ENCODE results near the gene ARL10. TPM values are rescaled to one million over a fixed set of nuclear protein-coding genes. Genes with fewer than 3 reads are reported as not detected.

Gene ARL10, protein sequence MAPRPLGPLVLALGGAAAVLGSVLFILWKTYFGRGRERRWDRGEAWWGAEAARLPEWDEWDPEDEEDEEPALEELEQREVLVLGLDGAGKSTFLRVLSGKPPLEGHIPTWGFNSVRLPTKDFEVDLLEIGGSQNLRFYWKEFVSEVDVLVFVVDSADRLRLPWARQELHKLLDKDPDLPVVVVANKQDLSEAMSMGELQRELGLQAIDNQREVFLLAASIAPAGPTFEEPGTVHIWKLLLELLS
- 9.3 and 12.6 TPM in 2 replicates for total RNA-seq (2014; rRNA removed)
- 5.7 TPM for polyA plus RNA-seq (2012)

DNA sequence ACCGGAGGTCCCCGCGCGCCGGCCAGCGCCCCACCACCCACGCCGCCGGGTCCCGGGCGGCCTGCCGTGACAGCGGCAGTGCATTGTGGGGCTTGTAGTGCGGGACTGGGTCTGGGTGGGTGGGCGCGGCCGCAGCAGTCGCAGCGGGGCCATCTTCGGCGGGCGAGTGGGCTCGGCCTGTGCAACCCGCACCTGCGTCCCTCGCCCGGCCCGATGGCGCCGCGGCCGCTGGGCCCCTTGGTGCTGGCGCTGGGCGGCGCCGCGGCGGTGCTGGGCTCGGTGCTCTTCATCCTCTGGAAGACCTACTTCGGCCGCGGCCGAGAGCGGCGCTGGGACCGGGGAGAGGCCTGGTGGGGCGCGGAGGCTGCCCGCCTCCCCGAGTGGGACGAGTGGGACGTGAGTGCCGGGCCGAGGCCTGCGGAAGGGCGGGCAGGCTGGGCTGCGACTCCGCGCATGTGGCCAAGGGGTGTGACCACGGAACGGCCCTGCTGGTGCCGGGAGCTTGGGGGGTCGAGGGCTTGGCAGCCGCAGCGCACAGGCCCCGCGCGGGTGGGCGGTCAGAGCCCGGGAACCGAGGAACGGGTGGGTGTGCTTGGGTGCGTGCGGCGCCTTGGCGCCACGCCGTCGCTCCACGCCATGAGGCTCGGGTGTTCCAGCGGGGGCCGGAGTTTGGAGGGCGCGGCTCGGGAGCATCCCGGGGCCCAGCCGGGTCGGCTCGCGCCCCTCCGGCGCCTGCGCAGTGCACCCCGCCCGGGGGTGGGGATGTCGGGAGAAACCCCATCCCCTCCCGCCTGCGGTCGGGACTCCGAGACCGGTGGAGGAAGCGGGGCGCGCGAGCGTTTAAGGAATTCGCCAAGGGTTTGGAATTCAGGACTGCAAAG lies at the start of gene ARL10:
ARL10 (plus strand) TSS at position 137 of the 881 bp plus-strand sequence; CDS start at position 214, 77 bp downstream.
- DNase-seq (ENCODE audit: low read depth) = peak; percentile 68

DNA sequence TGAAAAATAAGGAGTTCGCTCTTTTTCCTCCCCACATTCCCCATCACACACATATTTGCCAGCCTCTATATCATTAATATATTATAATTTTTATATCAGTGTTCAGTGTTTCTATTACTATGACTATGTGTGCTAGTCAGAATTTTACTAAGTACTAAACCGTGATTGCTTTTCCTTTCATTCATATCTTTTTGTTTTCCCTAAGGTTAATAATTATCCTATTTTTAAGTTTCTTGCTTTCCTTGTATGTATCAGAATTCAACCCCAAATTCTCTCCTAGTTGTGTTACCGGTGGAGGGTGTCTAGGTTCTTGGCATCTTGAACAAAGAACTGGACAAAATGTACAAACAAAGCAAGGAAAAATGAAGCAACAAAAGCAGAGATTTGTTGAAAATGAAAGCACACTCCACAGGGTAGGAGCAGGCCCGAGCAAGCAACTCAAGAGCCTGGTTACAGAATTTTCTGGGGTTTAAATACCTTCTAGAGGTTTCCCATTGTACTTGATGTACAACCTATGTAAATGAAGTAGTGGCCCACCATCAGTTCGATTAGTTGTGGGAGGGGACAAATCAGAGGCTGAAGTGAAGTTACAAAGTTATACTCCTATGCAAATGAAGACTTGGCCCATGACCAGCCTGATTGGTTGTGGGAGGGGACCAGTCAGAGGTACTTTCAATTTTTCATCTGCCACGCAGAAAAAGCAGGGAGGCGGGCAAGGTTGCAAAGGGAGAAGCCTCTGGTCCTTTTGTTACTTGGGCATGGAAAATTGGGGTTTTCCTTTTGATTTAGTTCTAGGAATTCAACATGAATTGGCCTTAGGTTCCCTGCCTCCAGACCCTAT lies 47.5 kb upstream of the ARL10 start:
- DNase-seq (ENCODE audit: low read depth) = no peak

DNA sequence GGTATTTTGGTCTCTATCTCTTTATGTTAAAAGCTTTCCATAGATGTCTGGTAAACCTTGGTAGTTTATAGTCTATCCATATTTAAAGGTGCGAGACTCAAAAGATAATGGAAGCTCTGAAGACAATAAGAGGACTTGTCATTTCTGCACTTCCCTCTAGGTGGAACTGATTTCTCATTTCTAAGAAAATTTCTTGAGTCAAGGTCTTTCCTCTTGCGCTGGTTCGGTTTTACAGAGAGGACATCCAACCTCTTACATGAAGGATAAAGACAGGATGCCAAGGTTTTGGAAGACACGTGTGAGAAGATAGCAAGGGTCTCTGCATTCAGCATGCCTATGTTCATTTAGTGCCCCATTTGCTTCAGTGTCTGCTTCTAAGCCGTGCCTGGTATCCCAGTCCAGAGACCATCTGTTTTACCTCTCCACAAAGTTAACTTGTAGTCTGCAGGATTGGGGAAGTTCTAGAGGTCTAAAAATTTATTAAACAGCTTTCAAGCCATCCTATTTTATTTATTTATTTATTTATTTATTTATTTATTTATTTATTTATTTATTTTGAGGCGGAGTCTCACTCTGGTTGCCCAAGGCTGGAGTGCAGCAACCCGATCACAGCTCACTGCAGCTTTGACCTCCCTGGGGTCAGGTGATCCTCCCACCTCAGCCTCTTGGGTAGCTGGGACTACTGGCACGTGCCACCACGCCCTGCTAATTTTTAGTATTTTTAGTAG lies 45.3 kb upstream of the ARL10 start:
- peak; percentile 27 for DNase-seq (ENCODE audit: low read depth)

DNA sequence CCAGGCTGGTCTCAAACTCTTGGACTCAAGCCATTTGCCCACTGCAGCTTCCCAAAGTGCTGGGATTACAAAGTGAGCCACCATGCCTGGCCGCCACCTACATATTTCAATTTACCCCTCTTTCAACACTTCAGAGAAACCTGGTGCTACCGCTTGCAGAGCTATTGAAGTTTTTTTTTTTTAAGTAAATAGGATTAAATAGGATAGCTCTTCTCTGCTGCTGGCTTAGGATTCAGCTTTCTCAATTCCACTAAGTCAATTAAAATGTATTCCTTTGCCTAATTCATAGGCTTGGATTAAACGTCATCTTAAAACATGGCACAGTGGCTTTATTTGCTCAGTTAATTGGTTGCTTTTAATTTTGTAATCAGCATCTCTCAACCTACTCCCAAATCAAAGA lies 44.7 kb upstream of the ARL10 start:
- no peak for DNase-seq (ENCODE audit: low read depth)

DNA sequence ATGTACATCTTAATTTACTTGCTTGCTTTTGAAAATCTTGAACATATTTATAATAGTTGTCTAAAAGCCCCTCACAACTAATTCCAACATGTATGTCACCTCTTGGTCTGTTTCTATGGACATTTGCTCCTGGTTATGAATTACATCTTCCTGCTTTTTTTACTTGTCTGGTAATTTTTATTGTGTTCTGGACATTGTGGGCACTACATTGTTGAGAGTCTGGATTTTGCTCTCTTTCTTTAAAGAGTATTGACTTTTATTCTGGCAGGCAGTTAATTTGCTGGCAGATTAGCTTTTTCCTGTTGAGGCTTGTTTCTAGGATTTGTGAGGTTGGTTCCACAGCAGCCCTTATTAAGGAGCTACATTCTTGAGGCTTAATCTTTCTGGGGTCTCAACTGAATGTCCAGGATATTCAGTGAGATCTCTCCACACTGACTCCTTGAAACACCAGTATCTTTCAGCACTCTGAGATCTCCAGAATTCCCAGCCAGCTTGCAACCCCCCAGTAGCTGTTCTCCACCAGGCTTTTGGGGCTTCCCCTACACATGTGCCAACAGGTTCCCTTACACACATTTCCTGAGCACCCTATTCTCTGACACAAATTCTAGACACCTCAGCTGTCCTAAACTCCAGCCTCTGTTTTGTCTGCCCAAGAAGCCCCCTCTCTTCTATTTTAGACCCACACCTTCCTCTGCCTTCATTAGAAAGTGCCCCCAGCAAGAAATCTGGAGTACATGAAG lies 31.1 kb upstream of the ARL10 start:
- no peak for DNase-seq (ENCODE audit: low read depth)

DNA sequence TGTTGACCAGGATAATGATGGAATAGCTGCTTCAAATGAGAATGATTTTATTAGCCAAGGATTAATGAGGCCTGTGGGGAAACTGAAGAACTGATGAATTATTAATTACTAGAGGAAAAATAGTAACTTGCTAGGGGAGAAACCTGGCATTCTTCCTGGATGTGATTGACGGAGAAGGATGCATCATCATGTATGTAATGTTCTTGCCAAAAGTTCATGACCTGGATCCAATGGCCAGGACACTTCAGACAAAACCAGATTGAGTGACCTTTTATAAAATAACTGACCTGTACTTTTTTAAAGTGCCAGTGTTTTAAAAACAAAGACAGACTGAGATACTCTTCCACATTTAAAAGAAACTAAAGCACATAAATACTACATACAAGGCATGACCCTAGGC lies 27.4 kb upstream of the ARL10 start:
- DNase-seq (ENCODE audit: low read depth) = peak; percentile 43

DNA sequence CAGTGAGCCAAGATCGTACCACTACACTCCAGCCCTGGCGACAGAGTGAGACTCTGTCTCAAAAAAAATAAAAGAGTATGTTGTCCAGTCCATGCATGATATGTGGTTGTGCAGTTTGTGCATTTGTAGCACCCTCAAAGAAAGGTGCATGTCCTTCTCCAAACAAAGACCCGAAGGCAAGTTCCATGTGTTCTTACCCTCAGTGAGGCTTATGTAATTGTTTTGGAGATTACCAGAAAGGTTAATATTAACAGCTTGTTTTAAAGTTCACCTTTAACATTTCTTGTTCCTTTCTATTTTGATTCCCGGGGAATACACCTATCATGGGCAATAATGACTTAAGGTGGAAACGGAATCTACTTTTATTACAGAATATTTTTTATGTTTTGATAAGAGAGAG lies 26.0 kb upstream of the ARL10 start:
- DNase-seq (ENCODE audit: low read depth) = no peak

DNA sequence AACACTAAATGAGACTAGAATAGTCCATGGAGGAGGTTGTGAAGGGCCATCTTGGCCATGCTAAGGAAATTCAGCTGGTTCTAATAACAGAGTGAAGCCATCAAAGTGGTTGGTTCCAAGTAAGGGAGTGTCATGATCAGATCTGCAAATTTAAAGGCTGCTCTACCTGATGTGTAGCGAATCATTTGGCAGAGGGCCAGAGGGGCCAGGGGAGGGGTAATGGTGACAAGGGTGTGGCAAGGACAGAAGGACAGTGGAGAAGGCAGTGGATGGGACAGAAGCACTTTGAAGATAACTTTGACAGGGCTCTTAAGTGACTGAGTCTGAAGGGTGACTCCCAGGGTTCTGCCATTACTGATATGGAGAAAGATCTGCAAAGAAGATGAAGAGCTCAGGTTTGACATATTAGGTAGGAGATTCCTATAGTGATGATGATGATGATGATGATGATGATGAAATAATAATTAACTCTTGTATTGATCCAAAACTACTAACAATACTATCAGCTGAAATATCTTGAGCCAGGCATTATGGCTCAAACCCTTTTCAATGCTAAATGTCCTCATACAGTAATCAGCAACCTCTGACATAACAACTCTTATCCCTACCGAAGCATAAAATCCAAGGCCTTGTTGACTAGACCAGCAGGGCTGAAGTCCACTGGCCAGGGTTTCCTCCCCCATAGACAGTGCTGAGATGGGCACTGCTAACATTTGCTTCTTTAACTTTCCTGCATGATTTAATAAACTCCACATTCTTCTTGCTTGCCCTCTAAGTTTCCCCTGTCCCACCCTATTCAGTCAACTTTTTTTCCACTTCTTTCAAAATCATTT lies 23.7 kb upstream of the ARL10 start:
- DNase-seq (ENCODE audit: low read depth) = no peak

DNA sequence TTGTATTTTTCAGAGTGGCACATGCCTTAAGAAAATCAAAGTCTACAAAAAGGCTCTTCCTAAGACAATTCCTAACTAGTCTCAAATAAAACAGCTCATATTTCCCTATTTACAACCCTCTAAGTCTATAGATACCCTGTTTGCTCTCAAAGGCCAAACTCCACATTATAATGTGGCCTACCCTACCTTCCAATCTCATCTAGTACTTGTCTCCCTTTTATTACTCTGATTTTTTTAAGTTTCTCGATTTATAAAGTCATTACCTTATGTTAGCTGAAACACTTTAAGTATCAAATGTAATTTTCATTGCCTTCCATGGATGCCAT lies 23.2 kb upstream of the ARL10 start:
- DNase-seq (ENCODE audit: low read depth) = no peak

DNA sequence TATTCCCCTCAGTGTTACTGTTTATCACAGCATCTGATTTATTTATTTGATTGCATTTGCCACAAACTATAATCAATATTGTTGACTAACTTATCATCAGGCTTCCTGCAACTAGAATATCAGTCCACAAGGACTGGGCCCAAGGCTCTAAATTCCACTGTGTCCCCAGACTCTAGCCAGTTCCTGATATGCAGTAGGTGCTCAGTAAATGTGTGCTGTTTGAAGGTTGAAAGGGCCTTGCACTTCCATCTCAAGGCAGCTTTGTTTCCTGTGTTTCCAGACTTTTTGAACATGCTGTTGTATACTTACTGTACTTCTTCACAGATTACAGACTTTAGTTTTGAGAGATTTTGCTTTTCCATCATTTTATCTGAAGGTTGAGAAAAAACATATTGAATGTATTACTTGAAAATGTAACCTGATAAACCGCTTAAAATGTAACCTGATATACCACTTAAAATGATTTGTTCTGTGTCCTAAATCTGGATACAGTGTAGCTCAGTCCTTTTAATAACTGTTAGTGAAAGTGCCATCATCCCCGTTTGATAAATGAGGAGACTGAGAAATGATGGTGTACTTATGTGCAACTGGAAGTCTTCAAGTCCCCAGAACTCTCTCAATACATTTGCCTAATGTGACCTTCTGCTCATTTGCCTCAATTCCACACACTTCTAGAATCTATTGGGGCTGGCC lies 22.4 kb upstream of the ARL10 start:
- DNase-seq (ENCODE audit: low read depth) = no peak

DNA sequence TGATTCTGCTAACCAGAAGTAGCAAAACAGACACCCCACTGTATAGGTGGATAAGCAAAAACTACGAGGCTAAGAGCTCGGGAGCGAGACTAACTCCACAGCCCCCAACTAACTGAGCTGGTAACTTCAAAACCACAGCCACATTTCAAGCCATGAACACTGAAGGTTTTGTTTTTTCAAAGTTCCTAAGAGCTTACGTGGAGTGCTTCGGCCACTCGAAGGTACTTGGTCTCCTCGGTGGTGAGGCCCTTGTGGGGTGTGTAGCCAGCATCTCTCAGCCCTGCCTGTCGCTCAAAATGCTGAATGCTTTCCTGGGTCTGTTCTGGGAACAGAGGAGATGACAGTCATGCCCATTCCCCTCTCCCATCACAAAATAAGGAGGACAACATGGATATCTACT lies 14.9 kb upstream of the ARL10 start:
- no peak for DNase-seq (ENCODE audit: low read depth)

DNA sequence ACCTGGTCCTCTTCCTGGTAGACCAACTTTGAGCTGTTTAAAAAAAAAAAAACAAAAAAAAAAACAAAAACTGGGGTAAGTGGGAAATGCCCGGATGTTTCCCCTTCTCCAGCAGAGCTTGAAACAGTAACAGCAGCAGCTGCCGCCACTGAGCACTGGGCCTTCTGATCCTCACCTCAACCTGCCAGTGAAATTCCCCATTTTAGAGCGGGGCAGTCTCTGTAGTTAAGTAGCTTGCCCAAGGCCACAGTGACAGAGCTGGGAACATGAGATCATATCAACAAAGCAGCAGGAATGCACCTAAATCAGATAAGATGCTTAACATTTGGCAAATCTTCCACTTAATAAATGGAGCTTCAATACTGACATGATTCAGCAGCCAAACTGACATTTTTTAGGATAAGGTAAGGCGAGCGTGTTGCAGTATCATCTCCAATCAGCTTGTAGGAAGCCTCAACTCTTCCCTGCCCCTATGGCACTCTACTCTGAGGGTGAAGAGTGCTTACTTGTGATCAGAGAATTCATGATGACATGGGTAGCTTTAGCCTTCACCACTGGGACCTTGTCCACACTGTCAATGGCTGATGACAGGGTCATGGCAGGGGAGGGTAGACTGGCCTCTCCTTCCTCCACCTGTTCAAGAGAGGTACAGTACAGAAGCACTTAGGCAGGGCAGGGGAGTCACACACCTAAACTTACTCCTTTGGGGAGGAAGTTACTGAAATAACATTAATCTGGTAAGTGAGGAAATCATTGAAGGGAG lies 13.0 kb upstream of the ARL10 start:
- no peak for DNase-seq (ENCODE audit: low read depth)

DNA sequence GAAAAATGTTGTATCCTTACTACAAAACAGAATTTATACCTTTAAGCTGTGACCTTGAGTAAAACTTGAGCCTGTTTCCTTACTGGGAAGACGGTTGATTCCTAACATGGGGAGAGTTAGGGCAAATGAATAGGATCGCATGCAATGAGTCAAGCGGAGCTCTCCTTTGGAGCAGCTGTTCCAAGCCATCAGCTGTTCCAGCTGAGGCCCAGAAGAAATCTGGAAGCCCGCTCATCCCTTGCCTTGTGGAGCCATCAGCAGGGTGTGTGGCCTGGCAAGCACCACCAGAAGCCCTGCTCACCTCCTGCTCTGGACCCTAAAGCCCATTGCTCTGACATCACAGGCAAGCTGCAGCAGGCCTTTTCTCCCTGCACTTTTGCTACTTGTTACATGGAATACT lies 11.8 kb upstream of the ARL10 start:
- peak; percentile 95 for DNase-seq (ENCODE audit: low read depth)

DNA sequence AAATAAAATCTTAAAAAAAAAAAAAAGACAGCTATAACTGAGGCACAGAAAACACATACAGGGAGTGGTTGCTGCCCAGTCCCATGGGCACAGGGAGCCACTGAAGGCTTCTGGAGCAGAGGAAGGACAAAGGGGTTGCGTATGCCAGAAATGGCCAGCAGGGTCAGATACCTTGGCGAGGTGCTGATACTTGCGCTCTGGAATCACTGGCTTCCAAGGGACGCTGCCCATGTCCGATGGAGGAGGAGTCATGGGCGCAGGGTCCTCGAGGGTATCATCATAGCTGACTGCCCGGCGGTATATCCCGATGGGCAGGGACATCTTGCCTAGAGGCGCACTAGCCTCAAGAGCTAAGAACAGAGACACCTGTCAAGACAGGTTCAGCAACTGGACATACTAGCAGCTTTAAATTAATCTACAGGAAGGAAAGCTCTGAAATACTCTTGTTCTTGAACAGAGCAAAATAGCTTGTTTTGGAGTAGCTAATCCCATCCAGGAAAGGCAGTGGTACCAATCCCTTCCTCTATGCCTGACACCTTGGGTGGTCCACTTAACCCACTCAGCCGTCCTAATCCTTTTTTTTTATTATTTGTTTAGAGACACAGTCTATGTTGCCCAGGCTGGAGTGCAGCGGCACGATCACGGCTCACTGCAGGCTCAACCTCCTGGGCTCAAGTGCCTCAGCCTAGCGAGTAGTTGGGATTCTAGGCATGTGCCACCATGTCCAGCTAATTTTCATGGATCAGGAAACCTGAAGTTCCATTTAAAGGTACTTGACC lies 9.7 kb upstream of the ARL10 start:
- no peak for DNase-seq (ENCODE audit: low read depth)

DNA sequence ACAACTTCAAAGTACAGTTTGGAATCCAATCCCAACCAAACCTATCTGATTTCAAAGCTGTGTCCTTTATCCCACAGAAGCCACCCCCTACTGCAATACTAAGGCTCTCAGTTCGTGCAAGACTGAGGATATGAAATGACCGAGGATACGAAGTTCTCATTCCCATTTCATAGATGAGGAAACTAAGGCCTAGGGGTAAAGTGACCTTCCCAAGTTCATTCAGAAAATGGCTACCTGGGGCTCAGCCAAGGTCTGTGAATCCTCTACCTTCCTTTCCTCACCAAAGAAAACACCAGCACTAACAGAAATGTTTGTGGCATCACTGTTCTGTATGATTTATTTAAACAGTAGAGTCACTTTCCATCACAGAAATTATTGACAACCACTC lies 9.1 kb upstream of the ARL10 start:
- no peak for DNase-seq (ENCODE audit: low read depth)

DNA sequence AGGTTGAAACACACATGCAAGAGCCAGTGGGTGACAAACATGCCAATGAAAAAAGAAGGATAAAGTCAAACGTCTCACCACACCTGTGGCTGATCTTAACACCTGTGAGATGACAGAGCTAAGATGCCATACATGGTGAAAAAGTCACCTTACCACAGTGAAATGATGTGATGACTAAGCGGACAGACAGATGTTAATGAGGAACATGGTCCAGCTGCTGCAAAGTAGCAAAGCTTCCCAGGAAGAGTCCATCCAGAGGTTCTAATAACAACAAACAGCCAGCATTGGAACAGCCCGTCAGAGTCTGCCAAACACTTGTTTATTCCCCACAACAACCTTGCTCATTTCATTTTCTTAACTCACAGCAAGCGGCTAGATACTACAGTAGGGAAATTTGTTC lies 5.6 kb upstream of the ARL10 start:
- DNase-seq (ENCODE audit: low read depth) = peak; percentile 66

DNA sequence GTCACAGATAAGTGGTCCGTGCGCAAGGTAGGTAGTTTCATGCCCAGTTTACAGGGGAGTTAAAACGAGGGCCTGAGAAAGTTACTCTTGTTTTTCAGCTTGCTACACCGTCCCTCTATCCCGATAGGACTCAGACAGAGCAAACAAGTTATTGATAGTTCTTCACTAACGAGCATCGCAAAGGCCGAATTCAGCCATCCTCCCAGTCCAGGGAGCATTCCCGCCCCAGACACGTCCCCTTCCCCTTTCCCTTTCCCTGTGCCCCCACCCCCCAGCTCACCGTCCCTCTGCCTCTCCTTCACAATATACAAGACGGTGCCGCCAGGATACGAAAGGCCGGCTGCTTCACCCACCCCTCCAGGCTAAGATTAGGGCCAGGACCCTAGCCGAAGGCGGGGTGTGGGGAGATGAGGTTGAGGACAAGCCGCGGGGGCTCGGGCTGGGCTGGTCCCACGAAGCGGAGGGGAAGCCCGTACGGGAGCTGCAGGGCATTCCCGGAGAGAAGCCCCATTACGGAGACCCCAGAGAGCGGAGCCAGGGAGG lies 4.3 kb upstream of the ARL10 start:
- DNase-seq (ENCODE audit: low read depth) = no peak
